Fibroblast of lung (primary cell): ENCODE measurements around the gene ZMAT3.

ENCODE experiments used
- CTCF ChIP-seq, 2 donors: IDR thresholded peaks in 1 of 2; conservative IDR thresholded peaks in 1 of 2; 1 replicate in 1 of 2; 2 replicates in 1 of 2; pipeline ENCODE4 v1.5.1; 2011 to 2012; ENCODE audit warnings: low read length in 2 of 2, control low read depth in 1 of 2, inconsistent platforms in 1 of 2, low read depth in 1 of 2, mild to moderate bottlenecking in 1 of 2
- EZH2 ChIP-seq: IDR thresholded peaks from 2 replicates; pipeline ENCODE4 v1.5.1; 2012; ENCODE audit warnings: low read length, control low read depth, mild to moderate bottlenecking; ENCODE audit errors: missing control alignments

GRCh38 chr3:179067291-179067690, 4.3 kb downstream of the ZMAT3 start:
- TF ChIP-seq CTCF (conservative IDR thresholded peaks at IDR 0.05 in 1 of 2, IDR thresholded peaks at IDR 0.05 in 1 of 2; ENCODE audit: low read depth in 1 of 2, low read length in 2 of 2) (no peak), EZH2 (no peak)
